Lung (tissue), 12 donors: ENCODE measurements around the gene PRDM16. TPM values are rescaled to one million over a fixed set of nuclear protein-coding genes. Genes with fewer than 3 reads are reported as not detected.
A peak's percentile ranks its signal among the peaks of the same experiment; 100 is the strongest.

Experiments
- ATAC-seq: fragments of 200-7000 bp; cut with Tn5 transposase; one replicate; pipeline ENCODE4 v1.9.1; 2020; ENCODE audit warnings: moderate number of reproducible peaks; ENCODE audit not compliant: insufficient read depth, low FRiP score
- DNase-seq, 3 donors: peaks; one replicate each; pipeline ENCODE4 v3.0.0-alpha.2; 2013 to 2017
- H3K27ac ChIP-seq, 2 donors: one replicate each; pipeline ENCODE4 v1.5.1; 2013; ENCODE audit warnings: mild to moderate bottlenecking in 2 of 2, moderate library complexity in 2 of 2, control low read depth in 1 of 2, inconsistent platforms in 1 of 2, low read depth in 1 of 2, low read length in 1 of 2
- H3K27me3 ChIP-seq, 3 donors: one replicate each; pipeline ENCODE4 v1.5.1; 2013; ENCODE audit warnings: low read length in 2 of 3; ENCODE audit not compliant: control insufficient read depth in 3 of 3, insufficient read depth in 3 of 3
- H3K36me3 ChIP-seq, 4 donors: one replicate each; pipeline ENCODE4 v1.5.1; 2013; ENCODE audit warnings: low read length in 4 of 4, mild to moderate bottlenecking in 1 of 4, moderate library complexity in 1 of 4; ENCODE audit not compliant: control insufficient read depth in 4 of 4, insufficient read depth in 4 of 4
- H3K4me1 ChIP-seq, 5 donors: one replicate each; pipeline ENCODE4 v1.5.1; 2013; ENCODE audit warnings: low read length in 5 of 5, mild to moderate bottlenecking in 2 of 5, moderate library complexity in 1 of 5; ENCODE audit not compliant: control insufficient read depth in 5 of 5, insufficient read depth in 5 of 5
- H3K4me3 ChIP-seq: one replicate; pipeline ENCODE4 v1.5.1; 2013; ENCODE audit warnings: mild to moderate bottlenecking, control low read depth, moderate library complexity
- H3K9ac ChIP-seq, 2 donors: one replicate each; pipeline ENCODE4 v1.5.1; 2013; ENCODE audit warnings: low read length in 2 of 2, control low read depth in 1 of 2; ENCODE audit not compliant: insufficient read depth in 1 of 2
- H3K9me3 ChIP-seq, 4 donors: one replicate each; pipeline ENCODE4 v1.5.1; 2013; ENCODE audit warnings: low read length in 3 of 4, mild to moderate bottlenecking in 1 of 4, moderate library complexity in 1 of 4; ENCODE audit not compliant: control insufficient read depth in 4 of 4, insufficient read depth in 3 of 4
- CTCF ChIP-seq: IDR thresholded peaks from 2 replicates; pipeline ENCODE4 v1.5.1; 2012; ENCODE audit warnings: mild to moderate bottlenecking; ENCODE audit errors: control extremely low read depth, extremely low read depth
- WGBS, 2 donors: extraction: QIAGEN DNeasy Blood & Tissue Kit; methylation state at CpG; one replicate each; pipeline ENCODE4 v1.1.7; 2013; 5-methylcytosine and 5-hydroxymethylcytosine counted together
- polyA plus RNA-seq, 2 donors: library from polyadenylated mRNA; stranded (reverse); fragments of 200-250 nt; gene quantifications; one replicate each; pipeline ENCODE4 v1.2.1, GENCODE V29; 2013
- total RNA-seq, 2 donors: library from RNA; depleted of rRNA in 1 of 2; stranded (reverse); fragments of >200 nt in 1 of 2; gene quantifications; one replicate each; pipeline ENCODE4 v1.2.1, GENCODE V29; 2014 to 2021
- donor health status: control.
- donor health status: control.
- donor health status: Bipolar disorder and iron deficiency.
- donor health status: healthy.
- donor health status: DM: yes; HTN: yes; CAD: no.

PRDM16 gene
- total and polyA plus RNA-seq, 4 donors, result 2.4 to 36.5 (median 13.1) TPM

GRCh38 chr1:3122311-3122710 is 53.3 kb downstream of the PRDM16 start:
- DNase-seq (peak in 1 of 3 donors; percentile 35), ATAC-seq (no peak)
- no peak overlapping the region for H3K27ac ChIP-seq

GRCh38 chr1:3124246-3124645 is 55.2 kb downstream of the PRDM16 start:
- WGBS, 2 donors, result 78 to 87% methylated on average over 3 of the region's 3 CpGs
- Histone ChIP-seq H3K4me1 (peaks cover 5 to 57% (median 27%) of the 10 kb centered on the region in 5 donors), H3K9ac (no peak overlapping the region), H3K27ac (no peak overlapping the region), H3K4me3 (no peak overlapping the region), H3K9me3 (no peaks in the 10 kb centered on the region), H3K36me3 (no peaks in the 10 kb centered on the region), H3K27me3 (no peaks in the 10 kb centered on the region)
- ATAC-seq, result no peak
- TF ChIP-seq CTCF, result no peak
- DNase-seq, result no peak

More at GRCh38 chr1:3122311-3122710, 53.3 kb downstream of the PRDM16 start:
- Histone ChIP-seq H3K36me3 (no peaks in the 10 kb centered on the region), H3K9ac (no peak overlapping the region), H3K9me3 (no peaks in the 10 kb centered on the region), H3K4me1 (peaks cover 5 to 43% (median 15%) of the 10 kb centered on the region in 5 donors), H3K27me3 (no peaks in the 10 kb centered on the region), H3K4me3 (no peak overlapping the region)
- WGBS, 2 donors, result 57 to 89% methylated on average over 12 of the region's 12 CpGs
- TF ChIP-seq CTCF, result no peak

GRCh38 chr1:3125078-3125477 is 56.1 kb downstream of the PRDM16 start:
- no peak for TF ChIP-seq CTCF
- Histone ChIP-seq H3K9ac (no peak overlapping the region), H3K4me1 (peaks cover 5 to 57% (median 27%) of the 10 kb centered on the region in 5 donors), H3K36me3 (no peaks in the 10 kb centered on the region), H3K27me3 (no peaks in the 10 kb centered on the region), H3K9me3 (no peaks in the 10 kb centered on the region), H3K27ac (no peak overlapping the region), H3K4me3 (no peak overlapping the region)
- DNase-seq (peak in 1 of 3 donors; percentile 34), ATAC-seq (no peak)
- WGBS, 2 donors, result 90 to 91% methylated on average over 15 of the region's 15 CpGs
